K562 (cell line): ENCODE measurements around the gene SH2D3A. TPM values are rescaled to one million over a fixed set of nuclear protein-coding genes. Genes with fewer than 3 reads are reported as not detected.

Experiments
- ATAC-seq: fragments of 200-7000 bp; cut with Tn5 transposase; 3 replicates; pipeline ENCODE4 v1.9.1; 2020; ENCODE audit warnings: moderate library complexity
- BruUV-seq: library from RNA; stranded (reverse); fragments of 400-500 nt; replicated peaks from 2 replicates; lab custom pipeline; 2021; lab: Mats Ljungman, UMichigan
- CTCF ChIA-PET: fragments of 300-600 bp; formaldehyde crosslinking; extraction: SDS; loops from one replicate; lab custom pipeline; 2021; ENCODE audit warnings: low intra/inter-chr PET ratio; lab: Yijun Ruan, JAX
- POLR2A ChIA-PET: fragments of 300-600, 350-650 bp; sonication (Branson Sonifier 250); formaldehyde crosslinking; extraction: SDS; loops from one replicate; lab custom pipeline; 2021; ENCODE audit warnings: antibody characterized with exemption, inconsistent platforms; lab: Yijun Ruan, JAX
- DNase-seq, 4 experiments: peaks; one replicate each; pipeline versions ENCODE4 v3.0.0 to v3.0.0-alpha.2; 2011 to 2018; ENCODE audit warnings: low spot score in 3 of 4, mixed read lengths in 3 of 4; ENCODE audit errors: extremely low read depth in 1 of 4
- FAIRE-seq: peaks from 2 replicates; lab custom pipeline; 2011; peaks lifted over from hg19 to GRCh38; lab: Jason Lieb, UNC
- H2AFZ ChIP-seq: 2 replicates; pipeline ENCODE4 v1.6.0; 2011; ENCODE audit warnings: low read depth, low read length, control low read depth, inconsistent platforms
- H3K27ac ChIP-seq: fragments of 200-600 bp; 3 replicates; pipeline ENCODE4 v1.8.0; 2011; ENCODE audit warnings: low read depth, mild to moderate bottlenecking, control low read depth, inconsistent platforms, low read length, moderate library complexity, mixed read lengths; ENCODE audit errors: extremely low read depth
- H3K27me3 ChIP-seq, 2 experiments: fragments of 300-600 bp in 1 of 2; 2 replicates in 1 of 2; 3 replicates in 1 of 2; pipeline versions ENCODE4 v1.6.0 to v1.8.0; 2011; ENCODE audit warnings: inconsistent platforms in 2 of 2, low read length in 2 of 2, mild to moderate bottlenecking in 1 of 2, mixed read lengths in 1 of 2, moderate library complexity in 1 of 2; ENCODE audit not compliant: control insufficient read depth in 2 of 2, insufficient read depth in 2 of 2
- H3K36me3 ChIP-seq: fragments of 300-600 bp; 3 replicates; pipeline ENCODE4 v1.8.0; 2011; ENCODE audit warnings: mild to moderate bottlenecking, low read length, inconsistent platforms; ENCODE audit not compliant: control insufficient read depth, insufficient read depth
- H3K4me1 ChIP-seq, 2 experiments: fragments of 200-600 bp in 1 of 2; replicated peaks in 1 of 2; 2 replicates in 1 of 2; 3 replicates in 1 of 2; pipeline versions ENCODE4 v1.5.1 to v1.8.0; 2011; ENCODE audit warnings: inconsistent platforms in 2 of 2, low read length in 2 of 2, mild to moderate bottlenecking in 1 of 2, mixed read lengths in 1 of 2, moderate library complexity in 1 of 2; ENCODE audit not compliant: control insufficient read depth in 2 of 2, insufficient read depth in 2 of 2
- H3K4me2 ChIP-seq: 2 replicates; pipeline ENCODE4 v1.6.1; 2011; ENCODE audit warnings: low read length, control low read depth, inconsistent platforms, mixed read lengths; ENCODE audit not compliant: insufficient read depth
- H3K4me3 ChIP-seq: fragments of 200-600 bp; sonication (generic), shearing (Covaris generic); 2 replicates; pipeline ENCODE4 v1.5.1; 2016; ENCODE audit warnings: control low read depth, inconsistent platforms
- H3K79me2 ChIP-seq: fragments of 200-600 bp; 3 replicates; pipeline ENCODE4 v1.8.0; 2011; ENCODE audit warnings: low read length, inconsistent platforms; ENCODE audit not compliant: control insufficient read depth, insufficient read depth
- H3K9ac ChIP-seq, 2 experiments: 2 replicates each; pipeline versions ENCODE4 v1.6.0 to v1.6.1; 2011; ENCODE audit warnings: low read depth in 2 of 2, low read length in 2 of 2, control low read depth in 1 of 2, inconsistent platforms in 1 of 2, mild to moderate bottlenecking in 1 of 2, mixed read lengths in 1 of 2; ENCODE audit not compliant: insufficient read depth in 1 of 2
- H3K9me1 ChIP-seq: one replicate; pipeline ENCODE4 v1.6.0; 2011; ENCODE audit warnings: inconsistent platforms, mild to moderate bottlenecking, low read length, moderate library complexity; ENCODE audit not compliant: control insufficient read depth, insufficient read depth
- H3K9me3 ChIP-seq: replicated peaks from 2 replicates; pipeline ENCODE4 v1.5.1; 2011; ENCODE audit warnings: low read depth, low read length, inconsistent platforms; ENCODE audit not compliant: control insufficient read depth, insufficient read depth
- H4K20me1 ChIP-seq: replicated peaks from 2 replicates; pipeline ENCODE4 v1.6.1; 2011; ENCODE audit warnings: low read length, inconsistent platforms, mixed read lengths; ENCODE audit not compliant: control insufficient read depth, insufficient read depth
- MYC ChIP-seq, 2 experiments: fragments of 250-450 bp in 1 of 2; sonication (Bioruptor Pico) in 1 of 2; IDR thresholded peaks; 2 replicates each; pipeline versions ENCODE4 v1.5.1 to v1.6.1; 2012 to 2021; ENCODE audit warnings: low read depth in 2 of 2, borderline replicate concordance in 1 of 2, improper control_type of control experiment in 1 of 2, low read length in 1 of 2, mild to moderate bottlenecking in 1 of 2, moderate library complexity in 1 of 2
- SIN3B ChIP-seq: fragments of 450-650 bp; IDR thresholded peaks from 2 replicates; pipeline ENCODE4 v1.6.1; 2017; ENCODE audit warnings: low read depth, mild to moderate bottlenecking, moderate library complexity
- SREBF2 ChIP-seq: sonication (generic); formaldehyde crosslinking; IDR thresholded peaks from 2 replicates; pipeline ENCODE4 v1.4.0; 2020; ENCODE audit warnings: mild to moderate bottlenecking, missing genetic modification reagents
- ZNF507 ChIP-seq: conservative IDR thresholded peaks from 2 replicates; pipeline ENCODE4 v1.6.1; 2017; ENCODE audit warnings: missing genetic modification characterization, missing compliant biosample characterization
- ZNF830 ChIP-seq: fragments of 250-450 bp; sonication (Bioruptor Pico); IDR thresholded peaks from 2 replicates; pipeline ENCODE4 v1.5.0; 2021; ENCODE audit warnings: mild to moderate bottlenecking
- WGBS: fragments of 100-300 bp; shearing (Covaris generic); methylation state at CpG from one replicate; pipeline ENCODE4 v1.1.6; 2016; ENCODE audit warnings: low coverage, mixed read lengths; ENCODE audit not compliant: insufficient coverage; ENCODE audit errors: missing lambda C conversion rate; 5-methylcytosine and 5-hydroxymethylcytosine counted together
- in situ Hi-C: fragments of 300-500 bp; cut with MboI; formaldehyde crosslinking; loops from 4 replicates; pipeline ENCODE4 v1.15.0; 2018; ENCODE audit warnings: inconsistent platforms, mixed read lengths
- intact Hi-C: fragments of 100-400 bp; cut with micrococcal nuclease; formaldehyde crosslinking; loops from 2 replicates; pipeline ENCODE4 v1.14.2; 2022
- polyA plus RNA-seq, 8 experiments: library from polyadenylated mRNA; depleted of rRNA in 4 of 8; stranded (reverse) in 5 of 8; unstranded in 3 of 8; fragments of >200 nt; fragmentation: Nextera tagmentation in 2 of 8; fragmentation: Illumina TruSeq in 1 of 8; extraction: Ambion mirVana in 2 of 8; extraction: Trizol in 1 of 8; gene quantifications; 2 replicates each; pipeline versions ENCODE4 v1.2.1 to v1.2.3, GENCODE V29; 2011 to 2014; ENCODE audit warnings: inconsistent platforms in 1 of 8, missing spikeins in 1 of 8
- total RNA-seq, 7 experiments: library from RNA; depleted of rRNA in 6 of 7; stranded (reverse); fragments of >200 nt in 6 of 7; fragmentation: Illumina TruSeq in 2 of 7; extraction: Trizol in 2 of 7; gene quantifications; 2 replicates each; pipeline versions ENCODE4 v1.2.1 to v1.2.3, GENCODE V29; 2011 to 2021; ENCODE audit warnings: low replicate concordance in 1 of 7
- TF ChIP-seq, protein P1 (sequence below), 2 experiments: fragments of 450-650 bp; formaldehyde crosslinking in 1 of 2; IDR thresholded peaks; 2 replicates each; pipeline versions ENCODE4 v1.4.0 to v1.6.1; 2014 to 2020; ENCODE audit warnings: mild to moderate bottlenecking in 2 of 2, borderline replicate concordance in 1 of 2, low read depth in 1 of 2
- TF ChIP-seq, protein P2 (sequence below): sonication (generic); formaldehyde crosslinking; IDR thresholded peaks from 2 replicates; pipeline ENCODE4 v1.8.0; 2023; ENCODE audit warnings: mild to moderate bottlenecking, missing genetic modification reagents
- TF ChIP-seq, protein P3 (sequence below): fragments of 450-650 bp; formaldehyde crosslinking; IDR thresholded peaks from 2 replicates; pipeline ENCODE4 v1.4.0; 2022; ENCODE audit warnings: mild to moderate bottlenecking, moderate library complexity

The SH2D3A gene
- total and polyA plus RNA-seq, 9 of the 15 experiments (the other 6 are each of a cell fraction or from before 2014, with no cell fraction given): 0.75 to 26.3 (median 8.9) TPM

DNA sequence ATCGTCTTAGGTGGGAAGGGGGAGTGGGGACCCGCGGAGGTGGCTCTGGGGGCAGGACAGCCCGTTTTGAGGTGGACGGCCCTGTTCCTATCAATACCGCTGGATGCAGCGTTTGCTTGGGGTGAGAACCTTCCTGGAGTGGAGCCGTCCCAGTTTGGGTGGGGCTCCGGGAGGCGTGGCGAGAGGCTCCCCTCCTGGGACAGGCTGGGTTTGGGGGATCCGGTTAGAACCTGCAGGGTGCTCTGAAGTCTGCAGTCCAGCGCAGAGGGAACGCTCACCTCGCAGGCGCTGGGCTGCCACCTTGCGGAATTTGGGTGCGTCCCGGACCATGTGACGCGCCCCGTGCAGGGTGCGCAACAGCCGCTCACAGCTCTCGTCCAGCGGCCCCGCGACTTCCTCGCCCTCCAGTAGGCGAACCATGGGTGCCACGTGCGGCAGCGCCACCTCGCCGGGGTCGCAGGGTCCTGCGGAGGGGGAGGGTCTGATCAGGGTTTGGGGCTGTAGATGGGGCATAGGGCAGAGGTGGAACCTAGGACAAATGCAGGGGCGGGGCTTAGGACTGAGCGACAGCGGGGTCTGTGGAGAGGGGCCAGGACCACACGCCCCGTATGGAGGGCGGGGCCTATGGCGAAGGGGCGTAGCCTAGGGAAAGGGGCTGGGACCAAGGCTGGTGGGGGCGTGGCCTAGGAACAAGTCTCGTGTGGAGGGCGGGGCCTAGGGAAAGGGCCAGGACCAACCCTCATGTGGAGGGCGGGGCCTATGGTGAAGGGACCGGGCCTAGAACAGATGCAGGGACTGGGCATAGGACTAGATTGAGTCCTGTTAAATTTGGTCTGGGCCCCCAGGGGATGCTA is 13.8 kb downstream of the SH2D3A start:
- Histone ChIP-seq H3K4me1 (peaks cover 0 to 35% of the 10 kb centered on the region in 2 experiments; a peak in 3 of 5 replicates), H3K4me2 (peak overlapping the region; percentile 74), H2AFZ (peak overlapping the region; percentile 90), H3K27me3 (no peaks in the 10 kb centered on the region), H3K9me1 (no peaks in the 10 kb centered on the region), H3K9me3 (no peaks in the 10 kb centered on the region), H3K4me3 (peak overlapping the region; percentile 36), H3K27ac (peak overlapping the region; percentile 77), H4K20me1 (no peaks in the 10 kb centered on the region), H3K9ac (peak overlapping the region; percentile 58 to 87; a peak in 3 of 4 replicates), H3K36me3 (peaks cover 53% of the 10 kb centered on the region; the same call in 2 of the 3 replicates), H3K79me2 (no peaks in the 10 kb centered on the region)
- ChIA-PET POLR2A (interaction anchor here (0.5 to 1.8 kb wide), 7 partner anchors 10 to 223 kb away, joined by 3 to 11 read pairs (median 3); partner anchors contain the start of genes SH2D3A and TNFSF9), CTCF (interaction anchor here (0.7 kb wide), 1 partner anchor 95 kb away, joined by 3 read pairs; no protein-coding TSS in a partner anchor)
- in situ Hi-C loops (no loop called here), intact Hi-C loops (loop anchor here (1.0 kb wide), 1 partner anchor 16 kb away; the partner anchor contains the start of gene GPR108)
- no TSS peak for BruUV-seq
- ATAC-seq (peak; percentile 96), FAIRE-seq (peak; percentile 98), DNase-seq (peak; percentile 95 to 97 (median 96))
- 2% methylated on average over 42 of the region's 50 CpGs for WGBS
- TF ChIP-seq SIN3B: 0 out of 2 replicates have a peak, but pooled peaks have one; percentile 57
- TF ChIP-seq, protein P1, sequence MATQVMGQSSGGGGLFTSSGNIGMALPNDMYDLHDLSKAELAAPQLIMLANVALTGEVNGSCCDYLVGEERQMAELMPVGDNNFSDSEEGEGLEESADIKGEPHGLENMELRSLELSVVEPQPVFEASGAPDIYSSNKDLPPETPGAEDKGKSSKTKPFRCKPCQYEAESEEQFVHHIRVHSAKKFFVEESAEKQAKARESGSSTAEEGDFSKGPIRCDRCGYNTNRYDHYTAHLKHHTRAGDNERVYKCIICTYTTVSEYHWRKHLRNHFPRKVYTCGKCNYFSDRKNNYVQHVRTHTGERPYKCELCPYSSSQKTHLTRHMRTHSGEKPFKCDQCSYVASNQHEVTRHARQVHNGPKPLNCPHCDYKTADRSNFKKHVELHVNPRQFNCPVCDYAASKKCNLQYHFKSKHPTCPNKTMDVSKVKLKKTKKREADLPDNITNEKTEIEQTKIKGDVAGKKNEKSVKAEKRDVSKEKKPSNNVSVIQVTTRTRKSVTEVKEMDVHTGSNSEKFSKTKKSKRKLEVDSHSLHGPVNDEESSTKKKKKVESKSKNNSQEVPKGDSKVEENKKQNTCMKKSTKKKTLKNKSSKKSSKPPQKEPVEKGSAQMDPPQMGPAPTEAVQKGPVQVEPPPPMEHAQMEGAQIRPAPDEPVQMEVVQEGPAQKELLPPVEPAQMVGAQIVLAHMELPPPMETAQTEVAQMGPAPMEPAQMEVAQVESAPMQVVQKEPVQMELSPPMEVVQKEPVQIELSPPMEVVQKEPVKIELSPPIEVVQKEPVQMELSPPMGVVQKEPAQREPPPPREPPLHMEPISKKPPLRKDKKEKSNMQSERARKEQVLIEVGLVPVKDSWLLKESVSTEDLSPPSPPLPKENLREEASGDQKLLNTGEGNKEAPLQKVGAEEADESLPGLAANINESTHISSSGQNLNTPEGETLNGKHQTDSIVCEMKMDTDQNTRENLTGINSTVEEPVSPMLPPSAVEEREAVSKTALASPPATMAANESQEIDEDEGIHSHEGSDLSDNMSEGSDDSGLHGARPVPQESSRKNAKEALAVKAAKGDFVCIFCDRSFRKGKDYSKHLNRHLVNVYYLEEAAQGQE (IDR thresholded peaks at IDR 0.05; ENCODE audit: borderline replicate concordance): peak; percentile 98
- TF ChIP-seq, protein P1 (CRISPR knock-in tag; IDR thresholded peaks at IDR 0.05; ENCODE audit: low read depth): peak; percentile 75; the same call in 1 of the 2 replicates
- 0 out of 2 replicates have a peak, but pooled peaks have one; percentile 20 for TF ChIP-seq SREBF2 (CRISPR knock-in tag)
- no peak for TF ChIP-seq ZNF830 (CRISPR knock-in tag)
- TF ChIP-seq MYC (IDR thresholded peaks at IDR 0.05; ENCODE audit: low read depth, low read length): peak; percentile 98
- TF ChIP-seq MYC (CRISPR knock-in tag; IDR thresholded peaks at IDR 0.05; ENCODE audit: borderline replicate concordance, low read depth): peak; percentile 96
- TF ChIP-seq, protein P2, sequence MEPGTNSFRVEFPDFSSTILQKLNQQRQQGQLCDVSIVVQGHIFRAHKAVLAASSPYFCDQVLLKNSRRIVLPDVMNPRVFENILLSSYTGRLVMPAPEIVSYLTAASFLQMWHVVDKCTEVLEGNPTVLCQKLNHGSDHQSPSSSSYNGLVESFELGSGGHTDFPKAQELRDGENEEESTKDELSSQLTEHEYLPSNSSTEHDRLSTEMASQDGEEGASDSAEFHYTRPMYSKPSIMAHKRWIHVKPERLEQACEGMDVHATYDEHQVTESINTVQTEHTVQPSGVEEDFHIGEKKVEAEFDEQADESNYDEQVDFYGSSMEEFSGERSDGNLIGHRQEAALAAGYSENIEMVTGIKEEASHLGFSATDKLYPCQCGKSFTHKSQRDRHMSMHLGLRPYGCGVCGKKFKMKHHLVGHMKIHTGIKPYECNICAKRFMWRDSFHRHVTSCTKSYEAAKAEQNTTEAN (CRISPR knock-in tag): peak; percentile 62
- TF ChIP-seq, protein P3, sequence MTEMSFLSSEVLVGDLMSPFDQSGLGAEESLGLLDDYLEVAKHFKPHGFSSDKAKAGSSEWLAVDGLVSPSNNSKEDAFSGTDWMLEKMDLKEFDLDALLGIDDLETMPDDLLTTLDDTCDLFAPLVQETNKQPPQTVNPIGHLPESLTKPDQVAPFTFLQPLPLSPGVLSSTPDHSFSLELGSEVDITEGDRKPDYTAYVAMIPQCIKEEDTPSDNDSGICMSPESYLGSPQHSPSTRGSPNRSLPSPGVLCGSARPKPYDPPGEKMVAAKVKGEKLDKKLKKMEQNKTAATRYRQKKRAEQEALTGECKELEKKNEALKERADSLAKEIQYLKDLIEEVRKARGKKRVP (CRISPR knock-in tag): no peak
- TF ChIP-seq ZNF507 (tag): no peak
